ENCODE measurements around the gene TRIM2.

TRIM2 gene

GRCh38 chr4:153222707-153223426, 18.6 kb downstream of the TRIM2 start:
- no peak for DNase-seq (ENCODE audit: low read depth)

DNA sequence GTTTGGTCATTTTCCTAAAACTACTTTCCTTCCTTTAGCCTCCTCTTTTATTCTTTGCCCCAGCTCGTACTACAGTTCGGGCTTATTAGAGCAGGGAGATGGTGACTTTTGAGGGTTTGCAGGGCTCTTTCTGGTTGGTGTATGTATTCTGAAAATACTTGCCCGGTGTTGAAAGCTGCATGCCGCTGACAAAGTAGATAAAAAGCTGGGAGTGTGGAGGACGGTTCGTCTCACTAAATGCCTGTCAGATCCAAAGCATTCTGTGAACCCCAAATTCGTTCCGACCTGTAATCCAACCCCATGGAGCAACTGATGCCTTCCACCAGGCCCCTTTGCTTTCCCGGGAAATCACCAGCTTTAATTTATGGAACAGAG, 19.2 kb downstream of the TRIM2 start:
- DNase-seq (ENCODE audit: low read depth): no peak

DNA sequence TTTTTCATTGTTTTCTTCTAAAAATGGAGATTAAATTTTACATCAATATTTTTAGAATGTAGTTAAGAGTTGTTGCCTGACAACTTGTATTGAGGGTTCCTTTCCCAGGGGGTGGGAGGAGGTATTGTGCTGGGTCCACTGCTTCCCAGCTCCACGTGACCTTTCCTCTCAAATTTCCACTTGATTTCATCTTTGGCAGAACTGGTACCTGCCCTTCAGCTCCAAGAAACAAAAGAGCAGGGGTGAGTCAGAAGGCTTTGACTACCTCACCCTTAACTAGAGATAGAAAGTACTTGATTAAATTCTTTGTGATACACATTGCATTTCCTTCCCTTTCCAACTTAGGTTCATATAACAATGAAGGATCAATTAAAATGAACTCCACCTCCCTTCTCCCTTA, 19.7 kb downstream of the TRIM2 start:
- DNase-seq (ENCODE audit: low read depth): no peak

DNA sequence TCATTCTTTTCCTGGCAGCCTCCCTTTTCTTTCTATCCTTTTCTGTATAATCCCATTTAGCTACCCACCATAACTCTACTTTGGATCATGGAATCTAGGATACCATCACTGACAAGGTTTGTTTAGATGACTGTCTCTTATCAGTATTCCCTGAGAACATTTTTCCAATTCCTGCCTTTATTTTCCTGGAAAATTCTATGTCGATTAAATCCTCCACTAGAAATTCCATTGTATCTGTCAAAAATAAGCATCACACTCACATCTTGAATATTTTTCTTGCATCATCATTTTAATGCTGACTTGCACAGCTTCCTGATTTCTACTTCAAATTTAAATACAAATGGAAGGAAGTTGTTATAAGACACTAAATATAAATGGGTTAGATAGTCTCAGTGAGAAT, 20.2 kb downstream of the TRIM2 start:
- no peak for DNase-seq (ENCODE audit: low read depth)

DNA sequence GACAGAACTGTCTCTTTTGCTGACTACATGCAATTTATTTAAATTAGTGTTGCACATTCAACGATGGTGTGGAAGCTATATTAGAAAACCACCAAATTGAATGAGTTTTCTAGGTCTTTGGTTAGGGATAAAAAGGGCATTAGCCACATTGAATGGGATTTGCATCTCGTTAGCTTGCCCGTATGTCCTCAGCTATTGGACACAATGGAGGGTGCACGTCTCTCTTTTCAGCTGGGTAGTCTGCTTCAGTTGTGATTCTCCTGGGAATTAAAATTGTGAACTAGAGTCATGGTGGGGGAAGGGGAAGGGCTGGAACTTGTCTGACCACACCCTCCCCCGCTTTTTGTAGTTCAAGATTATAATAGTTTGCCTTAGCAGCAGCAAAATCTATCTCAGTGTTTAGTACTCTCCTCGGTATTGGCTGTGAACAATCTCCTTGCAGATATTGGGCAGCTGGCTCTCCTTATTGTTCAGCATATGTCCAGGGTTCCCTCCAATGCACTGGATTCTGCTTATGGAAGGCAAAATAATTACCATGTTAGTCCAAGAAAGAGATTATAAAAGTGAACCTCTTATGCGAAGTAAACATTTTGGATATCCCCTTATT, 23.3 kb downstream of the TRIM2 start:
- no peak for DNase-seq (ENCODE audit: low read depth)

GRCh38 chr4:153228512-153229140, 24.4 kb downstream of the TRIM2 start:
- no peak for DNase-seq (ENCODE audit: low read depth)

- DNase-seq (ENCODE audit: low read depth): no peak
These were observed 25.3 kb downstream of the TRIM2 start for GRCh38 chr4:153229545-153229944.

- no peak for DNase-seq (ENCODE audit: low read depth)
These were observed 28.5 kb downstream of the TRIM2 start for GRCh38 chr4:153232768-153233167.

- DNase-seq (ENCODE audit: low read depth): no peak
These were observed 29.6 kb downstream of the TRIM2 start for GRCh38 chr4:153233761-153234371.

- no peak for DNase-seq (ENCODE audit: low read depth)
These were observed 30.6 kb downstream of the TRIM2 start for GRCh38 chr4:153234885-153235284.

DNA sequence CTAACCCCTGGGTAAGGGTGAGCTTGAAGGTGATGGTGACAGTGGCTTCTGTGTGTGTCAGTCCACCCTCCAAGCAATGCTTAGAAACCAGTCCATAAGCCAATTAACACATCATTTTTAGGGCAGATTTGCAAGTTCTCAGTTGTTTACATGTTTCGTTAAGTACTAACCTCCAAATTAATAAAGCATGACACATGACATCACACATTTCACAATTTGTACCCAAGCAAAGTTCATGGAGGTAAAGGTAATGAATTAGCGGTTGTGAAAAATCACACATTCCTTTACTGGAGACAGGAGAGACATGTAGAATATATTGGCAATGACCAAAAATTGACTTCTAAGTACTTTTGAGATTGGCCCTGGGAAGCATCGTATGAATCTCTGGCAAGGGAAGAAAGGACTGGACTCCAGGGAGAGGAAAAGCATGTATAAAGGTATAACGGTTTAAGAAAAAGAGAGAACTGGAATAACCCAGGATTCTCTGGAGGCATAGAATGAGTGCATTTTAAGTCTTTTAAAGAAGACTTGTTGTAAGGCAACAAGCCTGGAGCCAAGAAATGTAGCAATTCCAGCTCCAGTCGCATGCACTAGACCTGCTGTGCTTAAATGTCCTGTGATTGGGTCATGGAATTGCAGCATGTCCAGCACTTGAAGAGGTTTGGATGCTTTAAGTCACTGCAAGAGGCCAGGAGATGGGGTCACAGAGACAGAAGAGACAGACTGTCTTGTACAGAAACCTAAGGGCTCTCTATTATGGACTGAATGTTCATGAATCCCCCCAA, 34.1 kb downstream of the TRIM2 start:
- no peak for DNase-seq (ENCODE audit: low read depth)

GRCh38 chr4:153239409-153239808, 35.2 kb downstream of the TRIM2 start:
- no peak for DNase-seq (ENCODE audit: low read depth)

- DNase-seq (ENCODE audit: low read depth): no peak
These were observed 37.1 kb downstream of the TRIM2 start for GRCh38 chr4:153241295-153241694.

DNA sequence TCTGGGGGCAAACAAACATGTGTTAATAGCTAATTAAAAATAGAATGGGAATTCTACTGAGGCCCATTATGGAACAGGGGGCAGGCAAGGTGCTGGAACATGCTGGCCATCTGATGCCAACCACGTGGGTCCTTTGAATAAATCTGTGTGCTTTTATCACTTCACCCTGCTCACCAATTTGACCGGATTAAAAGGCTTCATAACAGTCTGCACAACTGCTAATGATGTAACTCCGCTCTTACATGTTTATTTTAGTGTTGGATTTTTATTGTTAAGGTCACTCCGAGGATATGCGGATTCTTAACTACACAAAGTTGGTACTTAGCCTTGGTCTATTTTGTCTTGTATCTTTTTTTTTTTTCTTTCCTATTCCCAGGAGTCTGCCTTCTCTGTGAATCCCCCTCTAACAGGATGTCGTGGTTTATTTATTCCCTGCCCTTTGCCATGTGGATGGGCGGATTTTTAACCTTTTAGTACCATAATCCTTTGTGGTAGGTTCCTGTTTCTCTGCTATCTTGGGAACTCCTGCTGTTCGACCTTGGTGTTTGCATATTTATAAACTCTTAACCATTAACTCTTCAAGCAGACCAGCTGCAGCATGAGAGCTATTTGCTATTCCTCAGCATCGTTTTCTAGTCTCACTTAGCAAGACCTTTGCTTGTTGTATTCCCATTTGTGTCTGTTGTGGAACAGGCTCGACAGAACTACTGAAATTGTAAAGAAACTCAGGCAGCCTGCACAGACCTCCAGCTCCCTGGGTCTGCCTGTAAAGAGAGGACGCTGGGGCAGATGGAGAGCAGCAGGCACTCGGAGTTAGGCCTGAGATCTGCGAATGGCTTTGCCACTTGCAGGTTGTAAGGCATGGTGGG, 38.0 kb downstream of the TRIM2 start:
- DNase-seq (ENCODE audit: low read depth): no peak

- DNase-seq (ENCODE audit: low read depth): no peak
These were observed 38.6 kb downstream of the TRIM2 start for GRCh38 chr4:153242839-153243324.

- no peak for DNase-seq (ENCODE audit: low read depth)
These were observed 39.2 kb downstream of the TRIM2 start for GRCh38 chr4:153243468-153243867.

DNA sequence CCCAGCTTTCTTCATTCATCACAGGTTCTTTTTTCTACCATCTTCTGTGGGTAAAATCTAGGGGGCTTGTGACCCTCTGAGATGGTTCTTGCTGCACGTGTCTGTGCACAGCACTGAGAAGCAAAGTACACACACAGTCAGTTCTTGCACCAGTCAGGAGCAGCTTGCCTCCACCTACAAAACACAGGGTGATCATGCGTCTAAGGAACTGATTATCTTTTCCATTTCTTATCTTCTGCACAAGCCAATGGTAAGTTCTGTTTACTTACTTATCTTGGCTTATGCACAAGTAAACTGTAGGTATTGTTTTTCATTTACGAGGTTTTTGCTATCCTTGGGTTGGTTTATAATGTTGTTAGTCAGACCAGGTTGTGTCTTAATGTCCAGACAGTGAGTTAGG, 40.7 kb downstream of the TRIM2 start:
- DNase-seq (ENCODE audit: low read depth): no peak

- no peak for DNase-seq (ENCODE audit: low read depth)
These were observed 41.5 kb downstream of the TRIM2 start for GRCh38 chr4:153245775-153246174.

DNA sequence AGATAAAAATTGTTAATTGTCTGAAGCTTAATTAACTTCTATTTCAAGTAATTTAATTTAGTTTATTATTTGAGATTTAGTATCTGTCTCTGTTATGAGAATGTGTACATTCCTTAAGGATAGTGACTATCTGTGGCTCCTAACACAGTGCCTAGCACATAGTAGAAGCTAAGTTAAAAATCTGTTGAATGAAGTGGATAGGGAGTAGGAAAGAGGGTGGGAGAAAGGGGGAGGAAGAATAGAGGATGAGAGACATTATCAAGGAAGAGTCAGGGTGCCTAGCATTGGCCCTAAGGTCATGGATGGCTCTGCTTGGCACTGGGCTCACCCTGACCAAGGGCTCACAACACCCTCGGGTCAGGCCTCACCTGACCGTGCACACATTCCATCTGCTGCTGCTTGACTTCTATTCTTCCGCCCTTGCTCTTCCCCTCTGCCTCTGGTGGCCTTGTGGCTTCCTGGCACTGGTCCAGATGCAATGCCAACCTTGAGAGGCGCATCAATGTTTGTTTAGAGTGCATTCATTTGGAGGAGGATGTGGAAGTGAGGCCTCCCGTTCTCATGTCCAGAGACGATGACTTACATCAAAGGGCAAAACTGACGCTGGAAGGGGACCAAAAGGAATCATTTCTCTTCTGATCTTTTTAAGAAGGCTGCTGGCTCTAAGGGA, 42.3 kb downstream of the TRIM2 start:
- DNase-seq (ENCODE audit: low read depth): no peak

- no peak for DNase-seq (ENCODE audit: low read depth)
These were observed 42.9 kb downstream of the TRIM2 start for GRCh38 chr4:153247116-153247490.

Data from activated T-cell treated with anti-CD3 and anti-CD28 coated beads for 24 hours (primary cell).